ENCODE results near the gene PEX14.

- peak; percentile 38; the same call in 1 of the 2 replicates for TF ChIP-seq CEBPB (IDR thresholded peaks at IDR 0.05)
- no peak for TF ChIP-seq YY1 (IDR thresholded peaks at IDR 0.05; ENCODE audit: low read depth)
- TF ChIP-seq EP300 (IDR thresholded peaks at IDR 0.05; ENCODE audit: borderline replicate concordance): no peak
- no peak for TF ChIP-seq TEAD4 (IDR thresholded peaks at IDR 0.05)
- TF ChIP-seq RAD21 (IDR thresholded peaks at IDR 0.05; ENCODE audit: low read depth): no peak
- TF ChIP-seq REST (IDR thresholded peaks at IDR 0.05; ENCODE audit: low read depth): no peak
Measured at GRCh38 chr1:10555635-10556429, 81.1 kb downstream of the PEX14 start.

Measured in Ishikawa (cell line).